Activated CD8-positive, alpha-beta T cell treated with anti-CD3 and anti-CD28 coated beads for 36 hours (primary cell): ENCODE measurements around the gene APOA1. TPM values are rescaled to one million over a fixed set of nuclear protein-coding genes. Genes with fewer than 3 reads are reported as not detected.

Experiments
- ATAC-seq: fragments of 200-7000 bp; cut with Tn5 transposase; one replicate; pipeline ENCODE4 v1.10.0; 2021; ENCODE audit warnings: mild to moderate bottlenecking, moderate library complexity
- CTCF ChIA-PET: fragments of 350-600 bp; sonication (Branson Sonifier 250); formaldehyde crosslinking; loops from one replicate; lab custom pipeline; 2021; ENCODE audit warnings: antibody characterized with exemption; lab: Charles Lee
- POLR2A ChIA-PET: fragments of 350-600 bp; sonication (Branson Sonifier 250); formaldehyde crosslinking; loops from one replicate; lab custom pipeline; 2021; ENCODE audit warnings: antibody characterized with exemption; lab: Charles Lee
- DNase-seq: peaks from one replicate; pipeline ENCODE4 v3.0.0-alpha.2; 2020
- H3K27ac Mint-ChIP-seq: one replicate; pipeline ENCODE4 v1.8.0; 2021; ENCODE audit warnings: mild to moderate bottlenecking, mixed read lengths
- H3K27me3 Mint-ChIP-seq: one replicate; pipeline ENCODE4 v1.8.0; 2021; ENCODE audit warnings: mixed read lengths
- H3K36me3 Mint-ChIP-seq: one replicate; pipeline ENCODE4 v1.8.0; 2021; ENCODE audit warnings: low read depth, mixed read lengths
- H3K4me1 Mint-ChIP-seq: one replicate; pipeline ENCODE4 v1.8.0; 2021; ENCODE audit warnings: low read depth, mixed read lengths
- H3K4me3 Mint-ChIP-seq: one replicate; pipeline ENCODE4 v1.8.0; 2021; ENCODE audit warnings: mild to moderate bottlenecking, moderate library complexity, mixed read lengths
- H3K9me3 Mint-ChIP-seq: one replicate; pipeline ENCODE4 v1.8.0; 2021; ENCODE audit warnings: mixed read lengths
- intact Hi-C: fragments of 100-400 bp; cut with micrococcal nuclease; formaldehyde crosslinking; loops from one replicate; pipeline ENCODE4 v1.10.0; 2022
- total RNA-seq, 2 experiments: library from RNA; stranded (reverse); gene quantifications; one replicate each; pipeline ENCODE4 v1.2.3, GENCODE V29; 2021
- TF ChIP-seq, protein P1 (sequence below): fragments of 200-600 bp; IDR thresholded peaks from one replicate; pipeline ENCODE4 v1.8.0; 2022; ENCODE audit warnings: antibody characterized with exemption, mild to moderate bottlenecking

The APOA1 gene
- total RNA-seq, 2 experiments from 2014 or later, result not detected

DNA sequence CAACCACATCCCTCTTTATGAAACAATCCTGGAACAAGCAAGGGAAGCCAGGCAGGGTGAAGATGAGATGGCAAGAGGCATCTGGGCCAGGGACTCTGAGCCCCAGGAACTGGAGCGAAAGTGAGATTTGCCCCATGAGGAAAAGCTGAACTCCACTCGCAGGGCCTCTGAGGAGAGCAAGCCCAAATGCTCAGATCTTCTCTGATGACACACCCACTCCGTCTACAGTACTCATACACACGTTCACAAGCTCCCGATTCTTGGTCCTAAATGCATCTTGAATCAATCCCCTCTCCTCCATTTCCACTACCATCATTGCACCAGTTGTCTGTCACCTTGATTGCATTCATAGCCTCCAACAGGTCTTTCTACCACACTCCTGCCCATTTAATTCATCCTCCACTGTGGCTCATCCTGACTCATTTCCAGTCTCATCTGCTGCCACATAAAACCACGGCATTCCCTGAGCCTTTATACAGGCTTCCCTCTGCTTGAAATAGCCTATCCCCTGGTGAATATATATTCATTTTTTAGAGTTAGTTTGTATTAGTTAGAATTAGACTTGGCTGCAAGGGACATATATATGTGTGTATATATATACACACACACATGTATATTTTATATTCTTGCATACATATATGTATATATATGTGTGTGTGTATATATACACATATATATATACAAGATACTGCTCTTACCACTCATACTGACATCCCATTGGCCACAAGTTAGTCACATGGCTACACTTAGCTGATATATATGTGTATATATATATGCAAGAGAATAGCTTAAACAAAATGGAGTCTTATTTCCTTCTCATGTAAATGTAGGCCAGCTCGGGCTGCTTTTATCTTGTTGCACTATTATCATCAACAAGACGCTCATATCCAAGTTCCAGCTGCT is 44.3 kb downstream of the APOA1 start:
- intact Hi-C loops, result loop anchor here (5.0 kb wide), 1 partner anchor 44 kb away; the partner anchor contains the start of gene APOA1
- H3K4me1 Mint-ChIP-seq, result peaks cover 7% of the 10 kb centered on the region
- POLR2A ChIA-PET, result interaction anchor here (1.1 to 1.2 kb wide), 3 partner anchors 9 to 43 kb away, joined by 3 read pairs; no protein-coding TSS in a partner anchor
- ATAC-seq (no peak), DNase-seq (no peak)
- no peaks in the 10 kb centered on the region for H3K36me3 Mint-ChIP-seq
- CTCF ChIA-PET, result interaction anchor here (0.8 to 10.0 kb wide), 9 partner anchors 30 to 387 kb away, joined by 3 to 167 read pairs (median 4); partner anchors contain the start of genes APOA1 and SIK3
- no peaks in the 10 kb centered on the region for H3K9me3 Mint-ChIP-seq
- no peak overlapping the region for H3K27ac Mint-ChIP-seq
- H3K4me3 Mint-ChIP-seq, result no peak overlapping the region
- TF ChIP-seq, protein P1, sequence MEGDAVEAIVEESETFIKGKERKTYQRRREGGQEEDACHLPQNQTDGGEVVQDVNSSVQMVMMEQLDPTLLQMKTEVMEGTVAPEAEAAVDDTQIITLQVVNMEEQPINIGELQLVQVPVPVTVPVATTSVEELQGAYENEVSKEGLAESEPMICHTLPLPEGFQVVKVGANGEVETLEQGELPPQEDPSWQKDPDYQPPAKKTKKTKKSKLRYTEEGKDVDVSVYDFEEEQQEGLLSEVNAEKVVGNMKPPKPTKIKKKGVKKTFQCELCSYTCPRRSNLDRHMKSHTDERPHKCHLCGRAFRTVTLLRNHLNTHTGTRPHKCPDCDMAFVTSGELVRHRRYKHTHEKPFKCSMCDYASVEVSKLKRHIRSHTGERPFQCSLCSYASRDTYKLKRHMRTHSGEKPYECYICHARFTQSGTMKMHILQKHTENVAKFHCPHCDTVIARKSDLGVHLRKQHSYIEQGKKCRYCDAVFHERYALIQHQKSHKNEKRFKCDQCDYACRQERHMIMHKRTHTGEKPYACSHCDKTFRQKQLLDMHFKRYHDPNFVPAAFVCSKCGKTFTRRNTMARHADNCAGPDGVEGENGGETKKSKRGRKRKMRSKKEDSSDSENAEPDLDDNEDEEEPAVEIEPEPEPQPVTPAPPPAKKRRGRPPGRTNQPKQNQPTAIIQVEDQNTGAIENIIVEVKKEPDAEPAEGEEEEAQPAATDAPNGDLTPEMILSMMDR, result no peak
- H3K27me3 Mint-ChIP-seq, result no peaks in the 10 kb centered on the region

DNA sequence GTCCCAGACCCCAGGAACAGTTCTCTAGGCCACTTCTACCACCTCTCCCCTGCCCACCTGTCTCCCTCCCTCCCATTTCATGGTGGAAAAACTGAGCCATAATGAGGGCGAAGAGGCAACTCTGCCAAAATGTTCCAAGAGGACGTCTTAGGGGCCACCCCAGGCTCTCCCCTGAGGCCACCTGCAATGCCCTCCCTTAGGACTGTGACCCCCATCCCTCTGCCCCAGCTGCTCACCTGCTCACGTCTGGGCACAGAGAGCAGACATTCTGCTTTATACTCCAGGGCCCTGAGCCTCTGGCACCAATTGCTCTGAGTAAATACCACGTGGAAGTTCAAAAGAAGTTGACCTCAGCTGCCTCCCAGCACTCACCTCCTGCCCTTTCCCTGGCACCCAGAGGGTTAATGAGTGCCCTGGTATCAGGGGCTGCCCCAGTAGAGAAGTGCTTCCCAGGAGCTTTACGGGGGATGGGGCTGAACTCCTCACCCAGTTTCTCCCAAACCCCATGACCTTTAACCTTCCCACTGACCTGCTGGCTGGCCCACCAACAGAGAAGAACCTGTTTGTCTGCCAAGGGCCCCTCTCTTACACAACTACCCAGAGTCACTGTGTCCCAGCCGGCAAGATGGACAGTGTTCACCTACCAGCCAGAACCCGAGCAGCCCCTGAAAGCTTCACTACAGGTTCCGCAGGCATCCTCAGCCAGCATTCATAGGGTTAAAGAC is 45.1 kb downstream of the APOA1 start:
- ChIA-PET CTCF (interaction anchor here (1.1 to 10.0 kb wide), 17 partner anchors 8 to 381 kb away, joined by 3 to 167 read pairs (median 13); partner anchors contain the start of genes APOA1, PAFAH1B2 and SIK3), POLR2A (interaction anchor here (1.2 kb wide), 2 partner anchors 9 to 16 kb away, joined by 3 read pairs; no protein-coding TSS in a partner anchor)
- ATAC-seq (no peak), DNase-seq (no peak)
- no peaks in the 10 kb centered on the region for H3K9me3 Mint-ChIP-seq
- H3K4me1 Mint-ChIP-seq, result peaks cover 7% of the 10 kb centered on the region
- no peaks in the 10 kb centered on the region for H3K36me3 Mint-ChIP-seq
- intact Hi-C loops, result loop anchor here (5.0 kb wide), 1 partner anchor 45 kb away; the partner anchor contains the start of gene APOA1
- no peak overlapping the region for H3K4me3 Mint-ChIP-seq
- H3K27me3 Mint-ChIP-seq, result no peaks in the 10 kb centered on the region
- TF ChIP-seq, protein P1, result no peak
- H3K27ac Mint-ChIP-seq, result no peak overlapping the region

DNA sequence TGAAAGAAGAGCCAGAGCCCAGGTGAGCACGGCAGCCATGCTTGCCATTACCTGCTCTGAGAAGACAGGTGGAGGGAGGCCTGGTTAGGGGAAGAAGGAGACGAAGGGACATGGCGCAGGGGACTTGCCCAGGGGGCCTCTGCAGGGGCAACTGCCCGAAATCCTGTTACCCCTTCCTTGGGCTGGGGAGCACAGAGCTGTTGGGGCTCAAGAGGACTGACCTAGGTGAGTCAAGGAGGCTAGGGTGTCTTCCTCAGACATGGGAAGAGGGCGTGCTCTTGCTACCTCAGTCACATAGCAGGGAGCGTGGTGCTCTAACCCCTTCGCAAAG is 45.6 kb downstream of the APOA1 start, which contains the start of gene APOA5:
Gene APOA5, minus strand, starts transcription at position 67 of the 331 bp plus-strand sequence. Its CDS starts 19 bp downstream, at position 48.
- Mint-ChIP-seq H3K9me3 (no peaks in the 10 kb centered on the region), H3K4me3 (no peak within 1 kb of the TSS), H3K36me3 (peaks cover 5% of the 10 kb centered on the region), H3K27me3 (no peaks in the 10 kb centered on the region), H3K27ac (no peak within 1 kb of the TSS), H3K4me1 (peaks cover 12% of the 10 kb centered on the region)
- no peak for ATAC-seq
- TF ChIP-seq, protein P1, result no peak
- intact Hi-C loops, result loop anchor here (1.0 to 5.0 kb wide), 2 partner anchors 46 to 315 kb away; partner anchors contain the start of gene APOA1
- ChIA-PET POLR2A (interaction anchor here (0.9 to 1.8 kb wide), 4 partner anchors 8 to 61 kb away, joined by 3 to 8 read pairs (median 3); partner anchors contain the start of gene BUD13), CTCF (interaction anchor here (0.6 to 10.0 kb wide), 40 partner anchors 8 to 421 kb away, joined by 3 to 167 read pairs (median 6); partner anchors contain the start of genes APOA1, BUD13, PAFAH1B2 and SIDT2)
- DNase-seq, result no peak

DNA sequence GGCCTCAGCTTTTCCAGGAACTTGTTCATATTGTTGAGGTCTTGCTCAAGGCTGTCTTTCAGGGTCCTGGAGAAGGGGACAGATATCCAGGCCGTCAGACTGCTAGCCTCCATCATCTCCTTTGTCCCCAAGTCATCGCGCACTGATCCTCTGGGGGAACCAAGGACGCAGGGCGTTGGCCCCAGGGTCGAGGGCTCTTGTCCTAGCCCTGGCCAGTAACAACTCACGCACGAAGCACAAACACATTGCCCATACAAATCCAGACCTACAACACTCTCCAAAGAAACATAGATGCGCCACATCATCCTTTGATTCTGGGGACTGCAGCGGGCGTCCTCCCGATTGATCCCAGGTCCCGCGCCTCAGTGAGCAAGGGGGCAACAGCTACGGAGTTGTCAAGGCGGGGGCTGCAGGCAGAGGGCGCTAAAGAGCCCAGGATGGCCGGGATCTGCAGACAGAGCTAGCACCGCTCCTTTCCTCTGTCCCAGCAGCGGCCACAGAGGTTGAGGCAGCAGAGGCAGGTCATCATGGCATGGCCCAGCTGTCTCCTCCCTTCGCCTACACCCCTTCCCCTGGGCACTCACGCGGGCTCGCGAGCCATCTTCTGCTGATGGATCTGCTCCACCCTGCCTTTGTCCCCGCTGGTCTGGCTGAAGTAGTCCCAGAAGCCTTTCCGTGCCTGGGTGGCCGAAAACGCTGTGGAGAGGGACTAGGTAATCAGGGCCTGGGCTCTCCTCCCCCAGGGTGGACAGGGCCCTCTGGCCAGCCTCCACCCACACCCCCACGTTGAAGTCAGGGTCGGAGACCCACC is 46.2 kb downstream of the APOA1 start:
- DNase-seq, result peak; percentile 86
- no peaks in the 10 kb centered on the region for H3K27me3 Mint-ChIP-seq
- intact Hi-C loops, result loop anchor here (1.0 to 5.0 kb wide), 2 partner anchors 46 to 315 kb away; partner anchors contain the start of gene APOA1

More for the DNA sequence above, 46.2 kb downstream of the APOA1 start:
- no peak overlapping the region for H3K4me3 Mint-ChIP-seq
- ATAC-seq, result peak; percentile 80
- ChIA-PET POLR2A (interaction anchor here (0.9 to 2.5 kb wide), 3 partner anchors 14 to 61 kb away, joined by 3 to 10 read pairs (median 8); partner anchors contain the start of gene BUD13), CTCF (interaction anchor here (0.6 to 10.0 kb wide), 49 partner anchors 8 to 435 kb away, joined by 3 to 167 read pairs (median 5); partner anchors contain the start of genes APOA1, BUD13, PAFAH1B2 and SIDT2)
- H3K4me1 Mint-ChIP-seq, result peaks cover 18% of the 10 kb centered on the region
- H3K27ac Mint-ChIP-seq, result no peak overlapping the region
- no peaks in the 10 kb centered on the region for H3K9me3 Mint-ChIP-seq
- H3K36me3 Mint-ChIP-seq, result peaks cover 11% of the 10 kb centered on the region
- TF ChIP-seq, protein P1, result peak; percentile 89
